HG03097 (cell line): ENCODE data around the gene GPR17.

Experiments used
- ATAC-seq: cut with Tn5 transposase; IDR thresholded peaks from one replicate; pipeline ENCODE4 v1.9.1; 2021; ENCODE audit not compliant: unreplicated experiment, low FRiP score

Gene GPR17

GRCh38 chr2:127664065-127664894 lies 18.3 kb downstream of the GPR17 start:
- no peak for ATAC-seq

DNA sequence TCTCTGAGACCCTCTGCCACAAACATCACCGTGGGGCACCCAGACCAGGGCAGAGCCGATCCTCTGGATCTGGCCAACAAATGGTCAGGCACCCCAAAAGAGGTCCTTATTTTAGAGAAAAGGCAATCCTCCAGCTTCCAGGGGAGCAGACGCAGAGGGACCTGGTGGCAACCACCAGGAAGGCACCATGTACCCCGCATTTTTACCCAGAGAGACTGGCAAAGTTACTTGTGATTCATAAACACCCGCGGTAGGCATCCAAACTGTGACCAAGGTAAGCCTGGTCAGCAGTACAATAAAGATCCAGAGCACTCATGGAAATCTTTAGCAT lies 18.9 kb downstream of the GPR17 start:
- ATAC-seq, result no peak

DNA sequence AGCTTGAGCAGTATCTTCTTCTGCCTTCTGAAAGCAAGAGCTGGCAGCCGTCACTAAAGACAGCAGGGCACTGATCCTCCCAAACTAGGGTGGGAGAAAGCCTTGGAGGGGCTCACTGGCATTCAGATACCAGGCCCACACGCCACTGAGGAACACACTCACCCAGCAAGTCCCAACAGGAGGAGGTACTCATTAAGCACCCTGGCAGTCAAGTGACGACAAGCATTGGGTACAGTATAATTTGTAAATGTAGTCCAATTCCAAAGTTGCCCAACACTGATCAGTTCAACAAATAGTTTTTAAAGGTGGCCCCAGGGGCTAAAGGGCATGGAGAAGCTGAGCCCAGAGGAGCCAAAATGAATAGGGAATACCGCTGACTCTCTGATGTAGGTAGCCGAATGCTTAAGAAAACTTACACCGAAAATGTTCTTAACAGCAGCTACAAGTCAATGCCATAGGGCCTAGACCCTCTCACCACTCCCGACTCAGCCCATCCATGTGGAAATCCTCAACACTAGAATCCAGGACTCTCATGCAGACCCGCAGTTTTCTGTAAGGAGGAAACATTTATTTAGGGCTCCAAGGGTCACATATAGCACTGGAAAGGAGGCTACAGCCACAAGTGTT lies 19.4 kb downstream of the GPR17 start:
- ATAC-seq, result no peak

- no peak for ATAC-seq
These were observed 23.1 kb downstream of the GPR17 start for GRCh38 chr2:127669056-127669455.

- no peak for ATAC-seq
These were observed 24.4 kb downstream of the GPR17 start for GRCh38 chr2:127670055-127670956.

GRCh38 chr2:127670957-127671290 lies 25.0 kb downstream of the GPR17 start:
- no peak for ATAC-seq

DNA sequence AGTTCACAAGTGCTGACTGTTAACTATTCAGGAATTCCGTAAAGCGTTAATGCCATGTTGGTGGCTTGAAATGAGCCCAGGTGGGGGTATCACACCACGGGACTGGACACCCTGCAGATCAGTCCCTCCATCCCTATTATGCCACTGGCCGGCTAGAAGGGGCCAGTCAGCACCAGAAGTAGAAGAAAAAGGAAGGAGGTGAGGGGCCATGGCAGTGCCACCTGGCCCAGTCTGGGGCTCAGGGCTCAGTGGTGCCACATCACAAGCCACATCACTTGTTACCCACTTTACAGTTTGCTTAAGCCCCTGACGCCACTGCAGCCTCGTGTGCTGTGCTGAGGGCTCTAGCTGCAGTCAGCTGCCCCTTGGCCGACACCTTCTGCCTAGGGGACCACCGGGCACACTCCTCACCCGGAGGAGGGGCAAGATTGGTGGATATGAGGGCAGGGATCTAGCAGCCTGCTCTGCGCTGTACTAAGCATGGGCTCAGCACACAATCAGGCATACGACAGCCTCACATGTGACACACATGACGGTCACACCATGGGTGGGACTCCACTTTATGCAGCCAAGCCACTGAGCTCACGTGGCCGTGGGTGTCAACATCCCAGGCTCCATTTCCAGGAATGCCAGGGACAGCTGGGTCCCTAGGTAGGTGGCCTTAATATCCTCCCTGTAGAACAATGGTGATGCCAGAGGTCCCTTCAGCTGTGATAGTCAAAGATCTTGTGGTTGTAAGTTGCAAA lies 25.8 kb downstream of the GPR17 start:
- no peak for ATAC-seq

- ATAC-seq, result no peak
These were observed 26.6 kb downstream of the GPR17 start for GRCh38 chr2:127672341-127673224.

- ATAC-seq, result no peak
These were observed 27.5 kb downstream of the GPR17 start for GRCh38 chr2:127673291-127674069.

DNA sequence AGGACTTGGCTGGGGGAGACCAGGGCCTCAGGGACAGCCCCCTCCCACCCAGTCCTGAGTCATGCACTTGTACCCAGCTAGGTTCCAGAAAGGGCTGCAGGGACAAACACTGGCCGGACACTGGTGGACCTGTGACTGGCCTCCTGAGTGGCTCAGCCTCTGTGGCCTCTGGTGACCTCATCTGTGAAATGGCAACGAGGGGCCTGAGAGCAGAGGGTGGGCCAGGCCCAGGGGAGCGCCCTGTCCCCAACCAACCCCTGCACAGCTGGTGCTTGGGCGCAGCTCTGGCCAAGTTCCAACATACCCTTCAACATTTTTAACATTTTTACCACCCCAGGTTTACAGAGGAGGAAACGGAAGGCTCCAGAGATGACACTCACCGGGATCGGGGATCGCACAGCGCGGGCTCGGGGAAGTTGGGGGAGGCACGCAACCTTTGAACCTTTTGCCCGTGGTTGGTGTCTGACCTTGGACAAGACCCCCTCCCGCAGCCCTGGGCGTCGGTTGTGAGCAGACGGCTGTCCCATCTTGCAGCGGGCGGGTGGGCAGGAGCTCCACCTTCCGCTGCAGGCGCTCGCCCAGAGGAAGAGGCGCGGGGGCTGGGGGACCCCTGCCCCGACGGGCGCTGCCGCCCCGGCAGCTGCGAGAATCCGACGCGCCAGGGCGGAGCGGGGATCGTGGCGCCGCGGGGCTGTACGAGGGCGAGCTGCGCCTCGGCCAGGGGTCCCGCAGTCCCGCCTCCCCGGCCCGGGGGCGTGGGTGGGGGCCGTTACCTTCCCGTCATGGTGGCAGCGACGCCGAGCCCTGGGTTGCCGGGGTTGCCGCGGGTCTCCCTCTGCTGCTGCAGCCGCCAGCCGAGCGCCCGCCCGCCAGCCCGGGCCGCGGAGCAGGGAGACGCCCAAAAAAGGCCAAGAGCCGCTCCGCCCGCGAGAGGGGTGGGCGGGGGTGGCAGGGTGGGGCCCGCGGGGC lies 28.6 kb downstream of the GPR17 start:
- ATAC-seq, result no peak

DNA sequence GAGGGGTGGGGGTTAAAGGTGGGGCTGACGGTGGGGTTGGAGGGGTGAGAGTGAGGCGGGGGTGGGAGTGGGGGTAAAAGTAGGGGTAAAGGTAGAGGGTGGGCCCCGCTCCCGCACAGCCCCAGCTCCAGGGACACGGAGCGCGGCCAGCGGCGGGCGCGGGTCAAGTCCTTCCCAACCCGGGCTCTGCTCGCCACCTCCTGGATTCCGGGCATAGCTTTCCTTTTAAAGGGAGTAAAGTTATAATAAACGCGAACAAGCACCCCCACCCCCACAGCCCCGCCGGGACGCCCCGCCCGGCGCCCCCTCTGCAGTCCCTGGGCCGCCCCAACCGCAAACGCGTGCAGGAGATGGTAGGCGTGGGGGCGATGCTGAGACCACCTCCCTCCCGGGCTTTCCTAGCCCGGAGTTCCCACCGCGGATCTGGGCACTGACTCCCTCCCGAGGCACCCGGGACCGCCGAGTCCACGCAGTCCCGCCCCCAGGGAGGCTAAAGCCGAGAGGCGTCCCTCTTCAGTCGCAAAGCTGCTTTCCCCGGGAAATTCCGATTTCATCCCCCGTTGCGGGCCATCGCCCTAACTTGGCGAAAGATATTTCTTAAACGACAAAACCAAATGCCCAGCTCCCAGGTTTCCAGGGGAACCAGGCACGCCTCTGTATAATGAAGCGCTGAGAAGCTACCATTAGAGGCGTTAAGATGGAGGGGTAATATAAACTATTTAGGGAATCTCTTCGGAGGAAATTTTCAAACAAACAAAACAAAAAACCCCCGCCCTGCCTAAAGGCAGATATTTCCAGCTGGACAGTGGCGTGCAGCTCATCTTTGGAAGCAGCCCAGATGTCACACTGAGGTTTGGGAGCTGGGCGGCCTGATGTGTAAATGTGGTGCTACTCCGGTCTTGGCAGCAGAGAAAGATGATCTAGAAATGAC lies 29.6 kb downstream of the GPR17 start, which contains the start of gene LIMS2:
Gene LIMS2, minus strand, starts transcription at position 200 of the 931 bp plus-strand sequence. CDS start 506 bp downstream, outside the sequence.
- ATAC-seq, result no peak

- no peak for ATAC-seq
These were observed 31.0 kb downstream of the GPR17 start for GRCh38 chr2:127676906-127677305.

- ATAC-seq, result no peak
These were observed 32.6 kb downstream of the GPR17 start for GRCh38 chr2:127678531-127678930.

- no peak for ATAC-seq
These were observed 33.0 kb downstream of the GPR17 start for GRCh38 chr2:127678991-127679390.

DNA sequence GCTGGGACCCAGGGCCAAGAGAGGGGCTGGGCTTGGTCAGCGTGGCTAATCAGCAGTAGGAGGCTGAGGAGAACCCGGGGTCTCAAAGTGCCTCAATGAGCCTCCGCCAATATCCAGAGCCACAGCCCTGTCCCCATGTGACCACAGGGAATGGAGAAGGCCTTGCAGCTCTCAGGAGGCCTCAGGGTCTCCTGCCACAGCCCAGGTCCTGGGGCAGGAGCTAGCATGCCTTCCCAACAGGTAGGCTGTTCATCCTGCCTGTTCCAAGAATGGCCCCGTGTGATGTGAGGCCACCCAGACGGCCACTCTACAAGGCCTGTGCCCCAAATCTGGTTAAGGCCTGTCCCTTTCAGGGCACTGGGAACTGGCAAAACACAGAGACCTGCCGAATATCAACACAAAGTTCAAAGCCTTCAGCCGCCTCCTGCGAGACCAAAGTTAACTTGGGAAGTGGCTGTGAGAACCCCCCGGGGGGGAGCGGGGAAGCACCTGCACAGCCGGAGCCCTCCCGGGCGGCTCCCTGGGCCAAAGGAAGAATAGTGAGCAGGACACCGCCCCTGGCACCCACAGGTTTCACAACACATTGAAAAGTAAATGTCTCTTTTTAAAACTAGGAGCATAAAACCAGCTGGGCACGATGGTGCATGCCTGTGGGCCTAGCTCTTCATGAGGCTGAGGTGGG lies 33.9 kb downstream of the GPR17 start:
- no peak for ATAC-seq

DNA sequence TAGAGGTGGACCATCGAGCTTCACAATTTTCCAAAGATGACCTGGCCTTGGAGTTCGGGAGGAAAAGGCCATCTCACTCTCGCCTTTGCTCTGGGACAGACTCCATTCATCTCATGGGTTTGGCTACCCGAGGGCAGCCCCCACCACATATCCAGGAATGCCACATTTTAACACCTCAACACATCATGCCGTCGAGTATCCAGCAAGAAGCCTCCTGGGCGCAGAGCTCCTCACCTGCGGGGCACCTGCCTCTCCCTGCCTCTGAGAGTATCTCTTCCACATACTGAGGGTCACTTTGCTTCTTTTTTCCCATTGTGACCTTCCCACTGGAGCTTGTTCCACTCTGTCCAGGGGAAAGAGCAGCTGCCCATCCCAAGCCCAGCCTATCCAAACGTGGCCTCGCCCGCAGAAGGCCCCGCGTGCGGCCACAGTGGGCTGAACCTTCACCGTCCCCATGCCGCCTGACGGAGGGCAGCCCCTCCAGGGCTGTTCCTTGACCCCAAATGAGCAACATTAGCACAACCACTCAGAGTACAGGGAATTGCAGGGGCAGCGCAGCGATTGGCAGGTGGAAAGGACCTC lies 34.8 kb downstream of the GPR17 start:
- no peak for ATAC-seq
